GM18861 (cell line): ENCODE data around the gene RB1.

Experiments
- ATAC-seq: cut with Tn5 transposase; IDR thresholded peaks from one replicate; pipeline ENCODE4 v1.9.1; 2021; ENCODE audit not compliant: unreplicated experiment

RB1 gene

GRCh38 chr13:48303359-48304142 is at the start of gene RB1:
Gene RB1, plus strand, starts transcription at chr13:48303751. Its CDS starts 162 bp downstream, at chr13:48303913.
- ATAC-seq: peak; percentile 63

GRCh38 chr13:48253849-48254248 is 49.7 kb upstream of the RB1 start:
- ATAC-seq: no peak

- no peak for ATAC-seq
Observed at GRCh38 chr13:48255090-48255489, 48.5 kb upstream of the RB1 start.

- no peak for ATAC-seq
Observed at GRCh38 chr13:48255954-48256353, 47.6 kb upstream of the RB1 start.

- ATAC-seq: no peak
Observed at GRCh38 chr13:48258002-48258401, 45.5 kb upstream of the RB1 start.

- ATAC-seq: no peak
Observed at GRCh38 chr13:48258430-48258829, 45.1 kb upstream of the RB1 start.

GRCh38 chr13:48260970-48261369 is 42.6 kb upstream of the RB1 start:
- ATAC-seq: no peak

GRCh38 chr13:48263196-48263595 is 40.4 kb upstream of the RB1 start:
- no peak for ATAC-seq

- ATAC-seq: no peak
Observed at GRCh38 chr13:48264058-48264457, 39.5 kb upstream of the RB1 start.

- ATAC-seq: no peak
Observed at GRCh38 chr13:48265217-48265815, 38.2 kb upstream of the RB1 start.

GRCh38 chr13:48266150-48266549 is 37.4 kb upstream of the RB1 start:
- ATAC-seq: no peak

GRCh38 chr13:48266701-48267639 is 36.6 kb upstream of the RB1 start:
- no peak for ATAC-seq

- no peak for ATAC-seq
Observed at GRCh38 chr13:48268019-48268418, 35.5 kb upstream of the RB1 start.

- ATAC-seq: no peak
Observed at GRCh38 chr13:48273346-48273745, 30.2 kb upstream of the RB1 start.

- ATAC-seq: no peak
Observed at GRCh38 chr13:48275507-48275906, 28.0 kb upstream of the RB1 start.

- no peak for ATAC-seq
Observed at GRCh38 chr13:48278806-48279205, 24.7 kb upstream of the RB1 start.

GRCh38 chr13:48281556-48281955 is 22.0 kb upstream of the RB1 start:
- no peak for ATAC-seq

- no peak for ATAC-seq
Observed at GRCh38 chr13:48291730-48292129, 11.8 kb upstream of the RB1 start.

GRCh38 chr13:48292650-48293049 is 10.9 kb upstream of the RB1 start:
- no peak for ATAC-seq

- ATAC-seq: no peak
Observed at GRCh38 chr13:48294653-48295052, 8.9 kb upstream of the RB1 start.

- no peak for ATAC-seq
Observed at GRCh38 chr13:48295271-48295670, 8.3 kb upstream of the RB1 start.

GRCh38 chr13:48296528-48296927 is 7.0 kb upstream of the RB1 start:
- no peak for ATAC-seq
